Measurements from ENCODE around the gene TMIGD1.

The TMIGD1 gene

GRCh38 chr17:30275911-30276310 lies 57.9 kb downstream of the TMIGD1 start:
- no peak for DNase-seq

GRCh38 chr17:30274887-30275286 lies 59.0 kb downstream of the TMIGD1 start:
- DNase-seq, result no peak

GRCh38 chr17:30273373-30273772 lies 60.5 kb downstream of the TMIGD1 start:
- no peak for DNase-seq

- no peak for DNase-seq
These were observed 62.8 kb downstream of the TMIGD1 start for GRCh38 chr17:30271102-30271501.

- no peak for DNase-seq
These were observed 66.2 kb downstream of the TMIGD1 start for GRCh38 chr17:30267625-30268024.

Measured in stimulated activated CD4-positive, alpha-beta T cell treated with anti-CD3 and anti-CD28 coated beads, Interleukin-4, amount 100 ng/mL, for 4 hours (primary cell).